ENCODE data around the gene HTR1D.
"Not testable (repeated sequence)": the region's sequence is repeated elsewhere in the genome, so short reads cannot be mapped to it uniquely, and the experiment has no call there.

HTR1D gene, protein sequence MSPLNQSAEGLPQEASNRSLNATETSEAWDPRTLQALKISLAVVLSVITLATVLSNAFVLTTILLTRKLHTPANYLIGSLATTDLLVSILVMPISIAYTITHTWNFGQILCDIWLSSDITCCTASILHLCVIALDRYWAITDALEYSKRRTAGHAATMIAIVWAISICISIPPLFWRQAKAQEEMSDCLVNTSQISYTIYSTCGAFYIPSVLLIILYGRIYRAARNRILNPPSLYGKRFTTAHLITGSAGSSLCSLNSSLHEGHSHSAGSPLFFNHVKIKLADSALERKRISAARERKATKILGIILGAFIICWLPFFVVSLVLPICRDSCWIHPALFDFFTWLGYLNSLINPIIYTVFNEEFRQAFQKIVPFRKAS

DNA sequence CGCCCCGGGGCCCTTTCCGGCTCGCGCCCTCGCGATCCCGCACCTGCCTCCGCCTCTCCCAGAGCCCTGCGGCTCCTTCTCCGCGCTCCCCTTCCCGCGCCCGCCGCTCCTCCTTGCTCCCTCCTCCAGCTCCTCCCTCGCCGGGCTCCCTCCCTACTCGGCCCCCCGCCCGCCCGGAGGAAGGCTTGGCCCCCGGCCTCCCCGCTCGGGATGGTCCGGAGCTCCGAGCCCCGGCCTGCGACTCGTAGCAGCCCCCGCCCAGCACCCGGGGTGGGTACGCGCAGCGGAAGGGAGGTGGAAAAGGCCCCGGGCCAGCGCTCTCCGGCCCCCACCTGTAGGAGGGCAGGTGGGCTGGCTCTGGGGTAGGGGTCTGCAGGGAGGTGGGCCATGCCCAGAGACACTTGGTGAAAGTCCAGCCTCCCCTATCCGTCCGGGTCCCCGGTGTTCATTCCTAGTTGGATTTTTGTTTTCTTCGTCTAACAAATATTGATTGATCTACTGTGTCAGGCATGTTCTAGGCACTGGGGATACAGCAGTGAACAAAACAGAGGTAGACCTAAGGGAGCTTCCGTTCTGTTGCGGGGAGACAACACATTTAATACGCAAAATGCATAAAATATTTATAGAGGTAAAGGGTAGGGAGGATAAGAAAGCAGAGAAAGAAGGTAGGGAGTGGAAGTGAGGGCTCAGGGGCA, at the start of gene HTR1D:
TSS of gene HTR1D (minus strand) at position 82 of the 695 bp plus-strand sequence. CDS start 23,283 bp downstream, outside the sequence.
- DNase-seq = peak in 19 of 56 donors; percentile 3 to 61 (median 18)

DNA sequence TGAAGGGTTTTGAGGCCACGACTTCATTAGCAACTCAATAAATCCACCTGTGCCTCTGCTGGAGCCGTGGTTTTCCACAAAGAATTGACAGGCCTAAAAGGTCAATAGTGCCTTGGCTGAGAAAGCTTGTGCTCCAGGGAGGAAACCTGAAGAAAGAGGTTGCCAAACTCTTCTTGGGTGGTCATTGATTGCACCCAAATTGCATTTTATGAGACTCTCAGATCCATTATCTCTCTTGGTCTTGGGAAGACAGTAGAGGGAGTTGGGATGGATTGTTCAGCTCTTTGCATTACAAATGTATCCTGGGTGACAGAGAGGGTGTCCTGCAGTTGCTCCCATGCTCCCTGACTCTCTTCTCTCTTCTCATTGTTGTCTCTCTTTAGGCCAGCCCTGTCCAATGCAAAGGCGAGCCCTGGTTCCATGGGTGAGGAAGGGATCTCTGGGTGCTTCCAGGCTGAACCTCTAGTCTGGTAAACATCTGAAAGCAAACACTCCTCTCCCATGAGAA, 46.1 kb upstream of the HTR1D start:
- DNase-seq = no peak

DNA sequence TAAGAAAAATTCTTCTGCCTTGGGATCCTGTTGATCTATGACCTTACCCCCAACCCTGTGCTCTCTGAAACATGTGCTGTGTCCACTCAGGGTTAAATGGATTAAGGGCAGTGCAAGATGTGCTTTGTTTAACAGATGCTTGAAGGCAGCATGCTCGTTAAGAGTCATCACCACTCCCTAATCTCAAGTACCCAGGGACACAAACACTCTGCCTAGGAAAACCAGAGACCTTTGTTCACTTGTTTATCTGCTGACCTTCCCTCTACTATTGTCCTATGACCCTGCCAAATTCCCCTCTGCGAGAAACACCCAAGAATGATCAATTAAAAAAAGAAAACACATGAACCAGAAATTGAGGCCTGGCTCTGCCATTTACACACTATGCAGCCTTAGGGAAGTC, 40.8 kb upstream of the HTR1D start:
- DNase-seq = not testable (repeated sequence)

DNA sequence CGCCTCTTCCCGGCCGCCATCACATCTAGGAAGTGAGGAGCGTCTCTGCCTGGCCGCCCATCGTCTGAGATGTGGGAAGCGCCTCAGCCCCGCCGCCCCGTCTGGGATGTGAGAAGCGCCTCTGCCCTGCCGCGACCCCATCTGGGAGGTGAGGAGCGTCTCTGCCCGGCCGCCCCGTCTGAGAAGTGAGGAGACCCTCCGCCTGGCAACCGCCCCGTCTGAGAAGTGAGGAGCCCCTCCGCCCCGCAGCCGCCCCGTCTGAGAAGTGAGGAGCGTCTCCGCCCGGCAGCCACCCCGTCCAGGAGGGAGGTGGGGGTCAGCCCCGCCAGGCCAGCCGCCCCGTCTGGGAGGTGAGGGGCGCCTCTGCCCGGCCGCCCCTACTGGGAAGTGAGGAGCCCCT, 40.1 kb upstream of the HTR1D start:
- not testable (repeated sequence) for DNase-seq

DNA sequence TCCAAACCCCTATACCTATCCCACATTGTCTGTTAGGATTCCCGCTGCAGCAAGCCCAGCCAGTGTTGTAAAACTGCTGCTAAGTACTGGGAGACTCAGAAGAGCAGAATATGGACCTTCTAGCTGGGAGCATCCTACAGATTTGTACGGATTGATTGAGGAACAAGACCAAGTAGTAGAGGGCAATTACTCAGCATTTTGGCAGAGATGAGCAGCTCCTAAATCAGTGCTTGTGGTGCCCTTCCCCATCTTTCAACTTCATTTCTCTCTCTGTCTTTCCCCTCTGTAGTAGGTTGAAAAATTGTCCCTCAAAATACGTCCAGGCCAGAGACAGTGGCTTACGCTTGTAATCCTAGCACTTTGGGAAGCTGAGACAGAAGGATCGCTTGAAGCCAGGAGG, 37.3 kb upstream of the HTR1D start:
- no peak for DNase-seq

DNA sequence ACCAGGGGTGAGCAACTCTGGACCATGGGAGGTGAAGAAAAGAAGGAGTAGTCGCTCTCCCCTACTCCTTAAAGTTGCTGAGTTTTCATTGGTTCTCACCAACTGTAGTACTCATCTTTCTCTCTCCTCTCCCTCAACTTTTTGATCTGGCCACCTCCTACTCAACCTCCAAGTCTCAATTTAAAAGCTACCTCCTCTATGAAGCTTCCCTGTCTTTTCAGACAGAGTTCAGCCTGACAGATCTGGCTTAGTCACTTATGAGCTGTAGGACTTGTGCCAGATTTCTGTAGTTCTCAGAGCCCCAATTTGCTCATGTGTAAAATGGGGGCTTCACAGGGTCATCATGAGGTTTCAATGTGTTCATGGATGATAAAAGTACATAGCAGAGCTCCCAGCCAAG, 34.5 kb upstream of the HTR1D start:
- no peak for DNase-seq

DNA sequence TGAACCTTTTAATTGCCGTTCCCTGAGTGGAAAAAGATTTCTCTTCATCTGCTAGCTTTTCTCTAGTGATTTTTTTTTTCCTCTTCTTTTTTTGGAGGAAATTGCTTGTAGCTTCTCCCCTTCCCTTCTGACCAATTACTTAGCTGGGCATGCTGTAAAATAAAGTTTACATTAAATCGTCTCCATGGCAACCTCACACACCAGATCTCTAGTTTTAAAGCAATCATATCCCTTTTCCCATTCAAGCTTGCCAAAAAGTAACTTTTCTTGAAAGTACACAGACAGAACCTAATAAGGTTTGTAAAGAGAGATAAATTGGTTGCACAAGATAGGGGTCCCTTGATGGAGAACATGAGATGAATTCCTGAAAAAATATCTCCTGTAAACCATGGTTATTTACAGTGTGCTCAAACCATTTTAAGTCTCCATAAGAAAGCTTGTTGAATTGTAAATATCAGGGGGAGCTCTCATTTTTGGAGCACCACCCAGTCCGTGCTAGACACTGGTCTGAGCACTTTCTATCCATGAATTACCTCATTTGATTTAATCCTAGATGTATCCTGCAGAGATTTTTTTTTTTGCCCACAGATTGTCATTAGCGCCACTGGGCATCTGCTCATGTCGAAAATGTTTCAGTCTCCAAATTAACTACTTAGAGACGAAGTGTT, 32.6 kb upstream of the HTR1D start:
- no peak for DNase-seq

DNA sequence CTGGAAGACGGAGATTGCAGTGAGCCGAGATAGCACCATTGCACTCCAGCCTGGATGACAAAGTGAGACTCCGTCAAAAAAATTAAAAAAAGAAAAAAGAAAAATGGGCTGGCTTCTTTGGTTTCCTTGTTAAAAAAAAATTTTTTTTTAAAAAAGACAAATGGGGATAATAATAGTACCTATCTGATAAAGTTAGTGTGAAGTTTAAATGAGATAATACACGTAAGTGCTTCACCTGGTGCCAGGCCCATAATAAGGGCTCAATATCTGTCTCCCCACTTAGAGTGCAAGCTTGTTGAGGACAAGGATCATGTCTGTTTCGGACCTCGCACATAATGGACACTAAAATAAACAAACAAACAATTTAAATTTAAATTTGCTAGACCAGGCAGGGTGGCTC, 30.0 kb upstream of the HTR1D start:
- DNase-seq = no peak

DNA sequence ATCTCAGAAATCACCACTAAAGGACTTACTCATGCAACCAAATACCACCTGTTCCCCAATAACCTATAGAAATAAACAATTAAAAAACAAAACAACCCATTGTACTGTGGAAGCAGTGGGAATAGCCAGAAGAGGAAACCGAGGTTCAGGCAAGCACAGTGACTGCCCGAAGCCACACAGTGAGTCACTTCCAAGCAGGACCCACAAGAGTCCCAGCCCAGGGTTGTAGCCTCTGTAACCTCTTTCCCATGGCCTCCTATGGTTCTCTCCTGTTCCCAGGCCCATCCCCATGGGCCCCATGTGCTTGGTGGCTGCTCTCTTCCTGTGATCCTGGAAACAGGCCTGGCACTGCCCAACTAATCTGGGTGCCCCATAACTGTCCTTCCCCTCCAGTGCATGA, 29.0 kb upstream of the HTR1D start:
- no peak for DNase-seq

DNA sequence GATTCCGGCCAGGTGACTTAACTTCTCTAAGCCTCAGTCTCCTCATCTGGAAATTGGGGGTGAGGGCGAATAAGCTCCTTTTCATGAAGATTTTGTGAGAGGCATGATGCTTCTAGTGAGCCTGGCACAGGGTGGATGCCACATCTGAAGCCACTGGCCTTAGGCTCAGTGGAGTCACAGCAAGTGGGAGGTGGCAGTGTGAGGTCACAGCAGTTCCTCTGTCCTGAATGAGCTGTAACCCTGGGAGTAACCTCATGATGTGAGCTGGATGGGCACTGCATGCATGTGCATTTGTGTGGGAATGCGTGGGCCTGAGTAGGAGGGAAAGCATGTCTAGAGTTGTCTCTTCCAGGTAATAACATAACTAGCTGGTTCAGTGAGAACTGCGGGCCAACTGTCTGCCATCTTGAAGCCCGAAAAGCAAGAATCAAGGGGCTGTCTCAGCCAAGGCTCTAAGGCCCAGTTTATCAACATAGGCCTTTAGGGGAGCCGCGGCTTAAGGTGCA, 27.0 kb upstream of the HTR1D start:
- no peak for DNase-seq

DNA sequence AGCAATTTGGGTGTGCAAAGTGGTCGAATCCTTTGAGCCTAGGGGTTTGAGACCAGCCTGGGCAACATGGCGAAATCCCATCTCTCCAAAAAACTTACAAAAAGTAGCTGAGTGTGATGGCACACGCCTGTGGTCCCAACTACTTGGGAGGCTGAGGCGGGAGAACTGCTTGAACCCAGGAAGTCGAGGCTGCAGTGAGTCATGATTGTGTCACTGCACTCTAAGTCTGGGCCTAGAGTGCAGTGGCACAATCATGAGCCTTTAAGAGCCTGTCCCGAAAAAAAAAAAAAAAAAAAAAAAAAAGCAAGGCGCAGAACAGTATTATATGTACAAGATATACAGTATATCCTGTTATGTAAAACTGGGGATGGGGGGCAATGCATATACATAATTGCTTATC, 25.1 kb upstream of the HTR1D start:
- no peak for DNase-seq

DNA sequence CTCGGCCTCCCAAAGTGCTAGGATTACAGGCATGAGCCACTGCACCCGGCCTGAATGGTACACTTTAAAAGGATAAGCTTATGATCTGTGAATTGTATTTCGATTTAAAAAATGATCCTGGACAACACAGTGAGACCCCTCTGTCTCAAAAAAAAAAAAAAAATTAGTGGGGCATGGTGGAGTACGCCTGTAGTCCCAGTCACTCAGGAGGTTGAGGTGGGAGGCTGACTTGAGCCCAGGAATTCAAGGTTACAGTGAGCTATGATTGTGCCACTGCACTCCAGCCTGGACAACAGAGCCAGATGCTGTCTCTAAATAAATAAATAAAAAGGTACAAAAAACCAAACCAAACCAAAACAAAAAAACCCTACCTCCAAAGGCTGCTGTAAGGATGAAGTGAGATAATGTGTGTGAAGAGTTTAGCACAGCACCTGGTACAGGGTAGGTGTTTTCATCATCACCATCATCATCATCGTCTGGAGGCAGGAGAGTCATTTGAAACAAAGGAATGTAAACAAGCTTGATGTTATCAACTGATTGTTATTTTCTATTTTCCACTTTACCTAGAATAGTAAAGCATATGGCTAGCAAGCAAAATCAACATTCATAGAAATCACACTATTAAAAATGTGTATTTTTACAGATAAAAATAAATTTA, 22.5 kb upstream of the HTR1D start:
- DNase-seq = no peak

DNA sequence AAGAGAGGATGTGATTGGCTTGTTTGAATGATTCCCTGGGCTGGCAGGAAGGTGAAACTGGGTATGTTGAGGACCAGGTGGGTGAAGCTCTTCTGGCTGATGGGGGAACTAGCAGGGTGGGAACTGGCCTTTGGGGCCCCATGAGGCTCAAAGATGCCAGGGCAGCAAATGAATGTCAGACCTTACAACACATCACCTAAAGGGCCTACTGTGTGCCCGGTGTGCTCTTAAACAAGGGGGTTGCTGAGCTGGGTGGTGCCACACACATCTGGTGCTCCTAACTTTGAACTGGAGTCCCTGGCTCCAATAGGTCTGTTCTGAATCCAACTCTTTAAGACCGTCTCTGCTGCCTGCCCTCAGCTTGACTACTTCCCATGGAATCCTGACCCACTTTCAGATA, 21.3 kb upstream of the HTR1D start:
- DNase-seq = no peak

DNA sequence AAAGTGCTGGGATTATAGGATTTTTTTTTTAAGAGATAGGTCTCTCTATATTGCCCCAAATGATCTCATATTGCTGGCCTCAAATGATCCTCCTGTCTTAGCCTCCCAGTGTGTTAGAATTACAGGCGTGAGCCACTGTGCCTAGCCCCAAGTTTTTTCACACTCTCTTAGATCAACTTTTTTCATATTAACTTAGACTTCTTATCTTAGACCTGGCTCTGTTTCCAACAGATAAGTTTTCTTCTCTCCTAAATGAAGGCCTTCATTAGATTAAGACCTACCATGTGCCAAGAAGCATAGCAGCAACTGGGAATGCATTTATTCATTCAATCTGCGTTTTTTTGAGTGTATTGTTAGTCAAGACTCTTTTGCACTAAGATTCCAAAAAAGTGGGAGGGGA, 20.2 kb upstream of the HTR1D start:
- DNase-seq = no peak

DNA sequence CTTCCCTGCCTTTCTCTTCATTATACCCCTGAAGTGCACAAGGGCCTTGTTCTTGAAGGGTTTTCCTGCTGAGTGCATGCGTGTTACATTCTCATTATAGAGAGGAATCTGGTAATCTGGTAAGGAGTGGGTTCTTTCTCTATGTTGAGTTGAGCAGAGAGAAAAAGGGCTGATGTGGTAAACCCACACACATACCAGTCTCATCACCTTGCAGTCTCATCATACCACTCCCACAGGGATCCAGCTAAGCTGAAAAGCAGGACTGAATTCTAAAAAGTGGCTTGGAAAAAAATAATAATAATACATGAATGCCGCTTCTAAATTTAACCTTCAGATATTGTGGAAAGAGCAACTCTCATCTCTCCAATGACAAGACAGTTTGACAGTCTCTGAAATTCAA, 10.5 kb upstream of the HTR1D start:
- peak in 8 of 56 donors; percentile 11 to 55 (median 32) for DNase-seq

DNA sequence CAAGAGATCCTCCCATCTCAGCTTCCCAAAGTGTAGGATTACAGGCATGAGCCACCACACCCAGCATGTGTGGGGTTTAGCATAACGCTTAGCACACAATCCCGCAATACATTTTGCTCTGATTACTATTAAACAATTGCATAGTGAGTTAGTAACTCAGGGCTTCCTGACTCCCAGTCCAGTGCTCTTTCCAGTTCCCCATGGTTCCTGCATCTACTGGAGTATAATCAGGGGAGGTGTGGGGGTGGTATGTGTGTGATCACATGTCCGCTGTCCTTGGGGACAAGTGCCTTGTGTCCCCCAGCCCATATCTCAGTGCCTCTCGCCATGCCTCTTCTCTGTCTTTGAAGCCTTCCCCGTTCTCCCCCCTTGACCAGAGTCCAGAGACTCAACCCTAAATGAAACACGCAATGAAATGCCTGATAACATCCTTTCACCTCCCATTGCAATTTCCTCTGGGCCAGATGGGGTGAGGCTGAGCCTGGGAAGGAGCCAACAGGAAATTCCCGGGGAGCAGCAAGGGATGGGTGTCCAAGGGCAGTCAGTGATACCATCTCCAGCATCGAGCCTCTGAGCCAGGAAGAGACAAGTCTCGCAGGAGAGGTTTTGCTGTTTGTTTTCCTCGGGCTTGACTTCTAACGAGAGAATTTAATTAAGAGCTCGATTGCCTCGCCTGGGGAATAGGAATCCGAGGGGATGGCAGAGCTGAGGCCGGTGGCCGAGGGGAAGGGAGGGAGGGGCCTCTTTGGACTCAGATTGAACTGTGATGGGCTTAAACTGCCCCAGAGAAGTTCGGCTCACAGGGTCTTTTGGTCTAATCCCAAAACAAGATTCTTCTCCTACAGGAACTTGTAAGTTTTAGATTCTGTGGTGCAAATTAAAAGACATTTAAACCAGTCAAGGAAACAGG, 7.7 kb upstream of the HTR1D start:
- no peak for DNase-seq

DNA sequence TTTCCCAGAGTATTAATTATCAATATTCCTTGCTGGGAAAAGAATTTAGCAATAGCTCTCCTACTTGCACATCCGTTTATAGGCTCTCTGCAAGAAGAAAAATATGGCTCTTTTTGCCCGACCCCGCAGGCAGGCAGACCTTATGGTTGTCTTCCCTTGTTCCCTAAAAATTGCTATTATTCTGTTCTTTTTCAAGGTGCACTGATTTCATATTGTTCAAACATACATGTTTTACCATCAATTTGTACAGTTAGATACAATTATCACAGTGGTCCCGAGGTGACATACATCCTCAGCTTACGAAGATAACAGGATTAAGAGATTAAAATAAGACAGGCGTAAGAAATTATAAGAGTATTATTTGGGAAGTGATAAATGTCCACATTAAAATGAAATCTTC, 6.7 kb upstream of the HTR1D start:
- not testable (repeated sequence) for DNase-seq

DNA sequence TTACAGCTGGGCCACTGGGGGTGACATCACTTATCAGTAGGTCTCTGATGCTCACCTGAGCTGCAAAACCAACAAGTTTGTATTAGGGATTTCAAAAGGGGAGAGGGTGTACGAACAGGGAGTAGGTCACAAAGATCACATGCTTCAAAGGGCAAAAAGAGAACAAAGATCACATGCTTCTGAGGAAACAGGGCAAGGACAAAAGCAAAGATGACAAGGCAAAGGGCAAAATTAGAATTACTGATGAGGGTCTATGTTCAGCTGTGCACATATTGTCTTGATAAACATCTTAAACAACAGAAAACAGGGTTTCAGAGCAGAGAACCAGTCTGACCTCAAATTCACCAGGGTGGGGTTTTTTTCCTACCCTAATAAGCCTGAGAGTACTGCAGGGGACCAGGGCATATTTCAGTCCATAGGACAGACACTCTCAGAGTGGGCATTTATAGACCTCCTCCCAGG, 6.2 kb upstream of the HTR1D start:
- not testable (repeated sequence) for DNase-seq

DNA sequence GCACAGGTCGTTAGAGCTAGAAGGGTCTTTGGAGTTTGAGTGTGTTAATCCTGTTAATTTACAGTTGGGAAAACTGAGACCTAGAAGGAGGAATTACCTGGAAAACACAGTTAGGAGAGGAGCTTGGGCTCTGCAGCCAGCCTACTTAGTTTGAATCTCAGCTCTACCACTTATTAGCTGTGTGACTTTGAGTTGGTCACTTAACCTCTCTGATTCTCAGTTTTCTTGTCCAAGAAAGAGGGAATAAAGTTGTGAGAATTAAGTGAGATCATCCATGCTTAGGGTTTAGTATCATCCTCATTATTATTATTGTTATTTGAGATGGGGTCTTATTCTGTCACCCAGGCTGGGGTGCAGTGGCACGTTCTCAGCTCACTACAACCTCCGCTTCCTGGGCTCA, 5.4 kb upstream of the HTR1D start:
- DNase-seq = no peak

DNA sequence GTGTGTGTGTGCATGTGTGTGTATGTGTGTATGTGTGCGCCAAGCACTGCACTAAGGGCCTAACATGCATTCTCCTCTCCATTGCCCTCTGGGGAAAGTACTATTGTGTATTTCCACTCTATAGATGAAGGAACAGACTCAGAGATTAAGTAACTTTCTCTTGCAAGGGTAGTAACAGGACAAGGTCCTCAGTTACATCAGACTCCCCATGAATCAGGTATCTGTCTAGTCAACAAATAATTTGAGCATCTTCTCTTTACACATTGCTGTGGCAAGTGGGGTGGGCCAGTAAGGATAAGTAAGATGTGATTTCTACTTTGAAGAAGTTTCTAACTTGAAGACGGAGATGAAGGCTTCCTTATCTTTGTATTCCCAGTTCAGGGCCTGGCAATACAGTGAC, 5.0 kb upstream of the HTR1D start:
- DNase-seq = no peak

All from nucleus accumbens (tissue), 56 donors.